HepG2 (cell line): Measurements from ENCODE around the gene MLN. TPM values are rescaled to one million over a fixed set of nuclear protein-coding genes. Genes with fewer than 3 reads are reported as not detected.

Source experiments
- ATAC-seq: fragments of 200-7000 bp; cut with Tn5 transposase; 3 replicates; pipeline ENCODE4 v1.9.1; 2020; ENCODE audit warnings: mild to moderate bottlenecking, moderate library complexity
- BruUV-seq: library from RNA; stranded (reverse); fragments of 400-500 nt; replicated peaks from 2 replicates; lab custom pipeline; 2021; lab: Mats Ljungman, UMichigan
- CTCF ChIA-PET: fragments of 300-600 bp; formaldehyde crosslinking; extraction: SDS; loops from one replicate; lab custom pipeline; 2021; ENCODE audit warnings: low total read pairs, inconsistent platforms, low intra/inter-chr PET ratio; lab: Yijun Ruan, JAX
- POLR2A ChIA-PET: fragments of 350-600 bp; sonication (Branson Sonifier 250); formaldehyde crosslinking; loops from one replicate; lab custom pipeline; 2020; ENCODE audit warnings: antibody characterized with exemption, inconsistent platforms; lab: Yijun Ruan, JAX
- DNase-seq: peaks from one replicate; pipeline ENCODE4 v3.0.0-alpha.2; 2015; ENCODE audit warnings: low spot score
- FAIRE-seq: peaks from 3 replicates; lab custom pipeline; 2011; peaks lifted over from hg19 to GRCh38; lab: Jason Lieb, UNC
- H2AFZ ChIP-seq: one replicate; pipeline ENCODE4 v1.6.1; 2011; ENCODE audit warnings: low read length, inconsistent platforms
- H3K27ac ChIP-seq: fragments of 300-600 bp; 3 replicates; pipeline ENCODE4 v1.8.0; 2011; ENCODE audit warnings: mixed run types, mild to moderate bottlenecking, mixed read lengths, low read length, inconsistent platforms; ENCODE audit not compliant: insufficient read depth; ENCODE audit errors: extremely low read length
- H3K27me3 ChIP-seq, 2 experiments: fragments of 200-600 bp in 1 of 2; 2 replicates in 1 of 2; 3 replicates in 1 of 2; pipeline versions ENCODE4 v1.6.0 to v1.8.0; 2011; ENCODE audit warnings: low read length in 2 of 2, mild to moderate bottlenecking in 2 of 2, moderate library complexity in 2 of 2, inconsistent platforms in 1 of 2; ENCODE audit not compliant: insufficient read depth in 2 of 2, control insufficient read depth in 1 of 2
- H3K36me3 ChIP-seq, 2 experiments: fragments of 200-600 bp in 1 of 2; replicated peaks in 1 of 2; 2 replicates in 1 of 2; 3 replicates in 1 of 2; pipeline versions ENCODE4 v1.5.1 to v1.8.0; 2011; ENCODE audit warnings: low read length in 2 of 2, inconsistent platforms in 1 of 2; ENCODE audit not compliant: insufficient read depth in 2 of 2, control insufficient read depth in 1 of 2
- H3K4me1 ChIP-seq: 2 replicates; pipeline ENCODE4 v1.5.1; 2012; ENCODE audit warnings: low read length, inconsistent platforms; ENCODE audit not compliant: insufficient read depth
- H3K4me2 ChIP-seq: 2 replicates; pipeline ENCODE4 v1.6.0; 2011; ENCODE audit warnings: low read depth, low read length, inconsistent platforms
- H3K4me3 ChIP-seq, 3 experiments: fragments of 200-600 bp in 1 of 3; sonication (generic), shearing (Covaris generic) in 1 of 3; replicated peaks in 1 of 3; 2 replicates each; pipeline ENCODE4 v1.5.1; 2011 to 2016; ENCODE audit warnings: low read length in 3 of 3, inconsistent platforms in 2 of 3, low read depth in 2 of 3, mild to moderate bottlenecking in 2 of 3, control low read depth in 1 of 3, mixed read lengths in 1 of 3; ENCODE audit not compliant: insufficient read depth in 1 of 3
- H3K79me2 ChIP-seq: one replicate; pipeline ENCODE4 v1.6.1; 2011; ENCODE audit warnings: low read length, inconsistent platforms; ENCODE audit not compliant: insufficient read depth
- H3K9ac ChIP-seq: 2 replicates; pipeline ENCODE4 v1.6.0; 2011; ENCODE audit warnings: mild to moderate bottlenecking, low read depth, low read length, inconsistent platforms; ENCODE audit not compliant: insufficient read depth
- H3K9me3 ChIP-seq: 2 replicates; pipeline ENCODE4 v1.5.1; 2012; ENCODE audit warnings: mild to moderate bottlenecking, low read length
- H4K20me1 ChIP-seq: 2 replicates; pipeline ENCODE4 v1.6.0; 2011; ENCODE audit warnings: inconsistent platforms, mild to moderate bottlenecking, low read length, moderate library complexity; ENCODE audit not compliant: insufficient read depth
- AGO2 ChIP-seq: fragments of 200-400 bp; formaldehyde crosslinking; optimal IDR thresholded peaks from 2 replicates; pipeline ENCODE3; 2017; ENCODE audit warnings: mild to moderate bottlenecking, low read depth, low read length, moderate library complexity
- FOXC1 ChIP-seq: sonication (generic); formaldehyde crosslinking; IDR thresholded peaks from 2 replicates; pipeline ENCODE4 v1.8.0; 2022; ENCODE audit warnings: mild to moderate bottlenecking, missing genetic modification reagents, borderline replicate concordance
- HNRNPLL ChIP-seq: fragments of 200-400 bp; formaldehyde crosslinking; IDR thresholded peaks from 2 replicates; pipeline ENCODE4 v1.6.1; 2017; ENCODE audit warnings: mild to moderate bottlenecking, low read depth, low read length; ENCODE audit not compliant: poor library complexity, severe bottlenecking
- HOXA3 ChIP-seq: sonication (generic); formaldehyde crosslinking; IDR thresholded peaks from 2 replicates; pipeline ENCODE4 v1.5.0; 2020; ENCODE audit warnings: missing genetic modification reagents
- NFATC3 ChIP-seq: sonication (generic); formaldehyde crosslinking; IDR thresholded peaks from 2 replicates; pipeline ENCODE4 v1.5.1; 2020; ENCODE audit warnings: mild to moderate bottlenecking, missing genetic modification reagents
- POLR2A ChIP-seq, 2 experiments: IDR thresholded peaks; 2 replicates each; pipeline ENCODE4 v1.6.1; 2011; ENCODE audit warnings: low read depth in 2 of 2, low read length in 2 of 2, mild to moderate bottlenecking in 1 of 2, moderate library complexity in 1 of 2; ENCODE audit not compliant: insufficient read depth in 1 of 2
- RBFOX2 ChIP-seq: fragments of 200-400 bp; formaldehyde crosslinking; IDR thresholded peaks from 2 replicates; pipeline ENCODE4 v1.6.1; 2017; ENCODE audit warnings: low read depth, mild to moderate bottlenecking, low read length
- TCF7L2 ChIP-seq: IDR thresholded peaks from 2 replicates; pipeline ENCODE4 v1.6.1; 2011; ENCODE audit warnings: mild to moderate bottlenecking, low read depth, low read length, moderate library complexity
- ZBTB38 ChIP-seq: sonication (generic); formaldehyde crosslinking; IDR thresholded peaks from 2 replicates; pipeline ENCODE4 v1.5.1; 2020; ENCODE audit warnings: mild to moderate bottlenecking, missing genetic modification reagents
- ZNF446 ChIP-seq: sonication (generic); formaldehyde crosslinking; IDR thresholded peaks from 2 replicates; pipeline ENCODE4 v1.5.0; 2020; ENCODE audit warnings: mild to moderate bottlenecking, missing genetic modification reagents
- WGBS: methylation state at CpG from one replicate; pipeline ENCODE4 v1.1.6; 2017; ENCODE audit warnings: low lambda C conversion rate; 5-methylcytosine and 5-hydroxymethylcytosine counted together
- in situ Hi-C: cut with HindIII; loops from 2 replicates; pipeline ENCODE4 v1.10.0; 2017; ENCODE audit warnings: low pct_unique_long_range_greater_than_20kb; ENCODE audit not compliant: extremely low pct_ligation_motif_present
- intact Hi-C: fragments of 100-400 bp; cut with micrococcal nuclease; formaldehyde crosslinking; loops from one replicate; pipeline ENCODE4 v1.10.0; 2022; ENCODE audit not compliant: unreplicated experiment
- polyA plus RNA-seq, 8 experiments: library from polyadenylated mRNA; depleted of rRNA in 3 of 8; stranded (reverse) in 7 of 8; unstranded in 1 of 8; fragments of >200 nt; fragmentation: Illumina TruSeq in 4 of 8; extraction: Trizol in 4 of 8; gene quantifications; 2 replicates each; pipeline versions ENCODE4 v1.2.1 to v1.2.3, GENCODE V29; 2011 to 2016; ENCODE audit warnings: low read depth in 4 of 8, missing spikeins in 1 of 8, mixed read lengths in 1 of 8; ENCODE audit not compliant: insufficient read depth in 1 of 8
- total RNA-seq, 5 experiments: library from RNA; depleted of rRNA; stranded (reverse); fragments of >200 nt; fragmentation: Illumina TruSeq; extraction: Trizol; gene quantifications; 2 replicates each; pipeline ENCODE4 v1.2.3, GENCODE V29; 2016; ENCODE audit warnings: low read depth in 1 of 5
- TF ChIP-seq, protein P1 (sequence below): sonication (generic); formaldehyde crosslinking; IDR thresholded peaks from 2 replicates; pipeline ENCODE4 v1.4.0; 2020; ENCODE audit warnings: missing genetic modification reagents
- TF ChIP-seq, protein P2 (sequence below): sonication (generic); formaldehyde crosslinking; IDR thresholded peaks from 2 replicates; pipeline ENCODE4 v1.5.0; 2020; ENCODE audit warnings: mild to moderate bottlenecking, missing genetic modification reagents, moderate library complexity
- TF ChIP-seq, protein P3 (sequence below): sonication (generic); formaldehyde crosslinking; IDR thresholded peaks from 2 replicates; pipeline ENCODE4 v1.4.0; 2020; ENCODE audit warnings: missing genetic modification reagents
- TF ChIP-seq, protein P4 (sequence below): sonication (generic); formaldehyde crosslinking; IDR thresholded peaks from 2 replicates; pipeline ENCODE4 v1.9.0; 2022; ENCODE audit warnings: missing genetic modification reagents, mild to moderate bottlenecking, borderline replicate concordance

Gene MLN
- total and polyA plus RNA-seq, 2 of the 13 experiments (the other 11 are each of a cell fraction or from before 2014, with no cell fraction given) = not detected

DNA sequence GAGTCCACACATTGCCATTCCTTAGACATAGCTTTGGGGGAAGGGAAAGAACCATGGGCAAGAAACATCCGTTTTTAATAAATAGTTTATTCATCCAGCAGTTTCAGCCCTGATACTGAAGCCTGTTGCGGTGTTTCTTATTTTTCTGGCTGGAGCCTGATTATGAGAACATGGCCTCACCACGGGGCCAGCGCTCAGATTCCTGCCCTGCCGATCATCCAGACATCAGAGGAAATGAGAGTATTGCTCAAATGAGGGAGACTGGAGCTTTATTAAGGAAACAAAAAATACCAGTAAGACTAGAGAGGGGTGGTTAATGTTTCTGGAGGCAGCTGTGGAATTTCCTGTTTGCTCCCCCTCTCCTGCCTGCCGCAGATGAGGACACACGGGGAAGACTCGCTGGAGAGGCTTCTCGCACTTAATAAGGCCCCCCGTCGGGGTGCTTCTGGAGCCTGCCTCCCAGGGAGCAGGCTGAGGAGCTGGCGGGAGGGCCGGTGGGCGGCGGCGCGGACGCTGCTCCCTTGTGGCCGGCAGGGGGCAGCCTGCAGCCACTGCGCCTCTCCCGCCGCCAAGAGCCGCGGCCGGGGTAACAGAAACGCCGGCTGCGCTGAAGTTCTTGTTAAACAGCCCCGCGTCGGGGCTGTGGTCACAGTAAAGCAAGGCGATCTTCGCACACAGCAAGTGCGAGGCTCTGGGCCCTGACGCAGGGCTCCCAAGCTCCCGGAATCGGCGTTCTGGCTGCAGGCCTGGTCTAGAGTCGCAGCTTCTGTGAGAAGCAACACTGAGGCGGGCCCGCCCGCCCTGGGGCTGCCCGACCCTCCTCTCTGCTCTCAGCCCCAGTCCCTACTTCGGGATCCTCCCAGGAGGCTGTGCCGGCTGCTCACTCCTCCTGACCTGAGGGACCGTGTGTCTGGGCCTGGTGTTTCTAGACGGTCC is 32.4 kb downstream of the MLN start:
- H3K9ac ChIP-seq = no peak overlapping the region
- no peak for DNase-seq
- no peak overlapping the region for H3K4me3 ChIP-seq
- peaks cover 5% of the 10 kb centered on the region for H3K4me1 ChIP-seq
- H3K9me3 ChIP-seq = no peaks in the 10 kb centered on the region
- BruUV-seq = TSS peak; percentile 25
- no peak overlapping the region for H3K27ac ChIP-seq
- FAIRE-seq = no peak
- H4K20me1 ChIP-seq = no peaks in the 10 kb centered on the region; the same call in 1 of the 2 replicates
- ChIA-PET CTCF (interaction anchor here (0.8 to 1.6 kb wide), 3 partner anchors 186 to 256 kb away, joined by 3 to 5 read pairs (median 3); no protein-coding TSS in a partner anchor), POLR2A (interaction anchor here (1.0 to 1.9 kb wide), 5 partner anchors 10 to 217 kb away, joined by 3 to 6 read pairs (median 3); partner anchors contain the start of gene UQCC2)
- in situ Hi-C loops (no loop called here), intact Hi-C loops (no loop called here)
- no peak overlapping the region for H3K4me2 ChIP-seq
- peaks cover 27 to 36% of the 10 kb centered on the region in 2 experiments for H3K36me3 ChIP-seq
- peaks cover 0 to 10% of the 10 kb centered on the region in 2 experiments; a peak in 2 of 5 replicates for H3K27me3 ChIP-seq
- WGBS = 76% methylated on average over 16 of the region's 47 CpGs
- H2AFZ ChIP-seq = no peak overlapping the region
- peak; percentile 62 for ATAC-seq
- H3K79me2 ChIP-seq = no peaks in the 10 kb centered on the region
- TF ChIP-seq ZBTB38 (CRISPR knock-in tag) (0 out of 2 replicates have a peak, but pooled peaks have one; percentile 14), FOXC1 (no peak), RBFOX2 (peak; percentile 71), AGO2 (peak; percentile 95), POLR2A (IDR thresholded peaks at IDR 0.05; ENCODE audit: insufficient read depth in 1 of 2, low read depth in 2 of 2, low read length in 2 of 2) (0 out of 4 replicates have a peak, but pooled peaks of 1 of the 2 experiments have one; percentile 34), HOXA3 (CRISPR knock-in tag) (peak; percentile 72), ZNF446 (0 out of 2 replicates have a peak, but pooled peaks have one; percentile 40), HNRNPLL (peak; percentile 61), TCF7L2 (no peak), NFATC3 (CRISPR knock-in tag) (no peak)
- TF ChIP-seq, protein P1, sequence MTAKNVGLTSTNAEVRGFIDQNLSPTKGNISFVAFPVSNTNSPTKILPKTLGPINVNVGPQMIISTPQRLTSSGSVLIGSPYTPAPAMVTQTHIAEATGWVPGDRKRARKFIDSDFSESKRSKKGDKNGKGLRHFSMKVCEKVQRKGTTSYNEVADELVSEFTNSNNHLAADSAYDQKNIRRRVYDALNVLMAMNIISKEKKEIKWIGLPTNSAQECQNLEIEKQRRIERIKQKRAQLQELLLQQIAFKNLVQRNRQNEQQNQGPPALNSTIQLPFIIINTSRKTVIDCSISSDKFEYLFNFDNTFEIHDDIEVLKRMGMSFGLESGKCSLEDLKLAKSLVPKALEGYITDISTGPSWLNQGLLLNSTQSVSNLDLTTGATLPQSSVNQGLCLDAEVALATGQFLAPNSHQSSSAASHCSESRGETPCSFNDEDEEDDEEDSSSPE = peak; percentile 26; the same call in 1 of the 2 replicates
- TF ChIP-seq, protein P2, sequence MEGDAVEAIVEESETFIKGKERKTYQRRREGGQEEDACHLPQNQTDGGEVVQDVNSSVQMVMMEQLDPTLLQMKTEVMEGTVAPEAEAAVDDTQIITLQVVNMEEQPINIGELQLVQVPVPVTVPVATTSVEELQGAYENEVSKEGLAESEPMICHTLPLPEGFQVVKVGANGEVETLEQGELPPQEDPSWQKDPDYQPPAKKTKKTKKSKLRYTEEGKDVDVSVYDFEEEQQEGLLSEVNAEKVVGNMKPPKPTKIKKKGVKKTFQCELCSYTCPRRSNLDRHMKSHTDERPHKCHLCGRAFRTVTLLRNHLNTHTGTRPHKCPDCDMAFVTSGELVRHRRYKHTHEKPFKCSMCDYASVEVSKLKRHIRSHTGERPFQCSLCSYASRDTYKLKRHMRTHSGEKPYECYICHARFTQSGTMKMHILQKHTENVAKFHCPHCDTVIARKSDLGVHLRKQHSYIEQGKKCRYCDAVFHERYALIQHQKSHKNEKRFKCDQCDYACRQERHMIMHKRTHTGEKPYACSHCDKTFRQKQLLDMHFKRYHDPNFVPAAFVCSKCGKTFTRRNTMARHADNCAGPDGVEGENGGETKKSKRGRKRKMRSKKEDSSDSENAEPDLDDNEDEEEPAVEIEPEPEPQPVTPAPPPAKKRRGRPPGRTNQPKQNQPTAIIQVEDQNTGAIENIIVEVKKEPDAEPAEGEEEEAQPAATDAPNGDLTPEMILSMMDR (CRISPR knock-in tag) = peak; percentile 80
- TF ChIP-seq, protein P3, sequence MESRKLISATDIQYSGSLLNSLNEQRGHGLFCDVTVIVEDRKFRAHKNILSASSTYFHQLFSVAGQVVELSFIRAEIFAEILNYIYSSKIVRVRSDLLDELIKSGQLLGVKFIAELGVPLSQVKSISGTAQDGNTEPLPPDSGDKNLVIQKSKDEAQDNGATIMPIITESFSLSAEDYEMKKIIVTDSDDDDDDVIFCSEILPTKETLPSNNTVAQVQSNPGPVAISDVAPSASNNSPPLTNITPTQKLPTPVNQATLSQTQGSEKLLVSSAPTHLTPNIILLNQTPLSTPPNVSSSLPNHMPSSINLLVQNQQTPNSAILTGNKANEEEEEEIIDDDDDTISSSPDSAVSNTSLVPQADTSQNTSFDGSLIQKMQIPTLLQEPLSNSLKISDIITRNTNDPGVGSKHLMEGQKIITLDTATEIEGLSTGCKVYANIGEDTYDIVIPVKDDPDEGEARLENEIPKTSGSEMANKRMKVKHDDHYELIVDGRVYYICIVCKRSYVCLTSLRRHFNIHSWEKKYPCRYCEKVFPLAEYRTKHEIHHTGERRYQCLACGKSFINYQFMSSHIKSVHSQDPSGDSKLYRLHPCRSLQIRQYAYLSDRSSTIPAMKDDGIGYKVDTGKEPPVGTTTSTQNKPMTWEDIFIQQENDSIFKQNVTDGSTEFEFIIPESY (CRISPR knock-in tag) = peak; percentile 99
- TF ChIP-seq, protein P4, sequence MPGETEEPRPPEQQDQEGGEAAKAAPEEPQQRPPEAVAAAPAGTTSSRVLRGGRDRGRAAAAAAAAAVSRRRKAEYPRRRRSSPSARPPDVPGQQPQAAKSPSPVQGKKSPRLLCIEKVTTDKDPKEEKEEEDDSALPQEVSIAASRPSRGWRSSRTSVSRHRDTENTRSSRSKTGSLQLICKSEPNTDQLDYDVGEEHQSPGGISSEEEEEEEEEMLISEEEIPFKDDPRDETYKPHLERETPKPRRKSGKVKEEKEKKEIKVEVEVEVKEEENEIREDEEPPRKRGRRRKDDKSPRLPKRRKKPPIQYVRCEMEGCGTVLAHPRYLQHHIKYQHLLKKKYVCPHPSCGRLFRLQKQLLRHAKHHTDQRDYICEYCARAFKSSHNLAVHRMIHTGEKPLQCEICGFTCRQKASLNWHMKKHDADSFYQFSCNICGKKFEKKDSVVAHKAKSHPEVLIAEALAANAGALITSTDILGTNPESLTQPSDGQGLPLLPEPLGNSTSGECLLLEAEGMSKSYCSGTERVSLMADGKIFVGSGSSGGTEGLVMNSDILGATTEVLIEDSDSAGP (CRISPR knock-in tag) = peak; percentile 38; the same call in 1 of the 2 replicates
